ENCODE results near the gene LRGUK.

DNA sequence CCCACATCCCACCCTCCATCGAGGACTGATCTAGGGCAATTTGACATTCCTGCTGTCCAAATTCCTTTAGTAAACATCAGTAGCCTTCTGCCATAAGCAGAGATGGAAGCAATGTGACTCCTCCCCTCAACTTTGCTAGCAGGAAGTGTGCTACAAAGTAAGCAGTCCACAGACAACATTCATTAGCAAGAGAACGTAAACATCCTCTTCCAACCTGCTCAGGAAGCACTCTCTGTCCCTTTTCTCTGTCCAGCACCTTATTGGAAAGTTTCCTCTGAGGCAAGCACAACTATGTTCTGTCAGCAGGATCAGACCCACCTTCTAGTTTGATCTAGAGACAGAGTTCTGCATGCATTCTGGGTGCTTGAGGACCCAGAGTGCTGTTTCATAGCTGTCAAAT is 48.1 kb upstream of the LRGUK start:
- TF ChIP-seq CTCF (IDR thresholded peaks at IDR 0.05) (no peak), POLR2A (IDR thresholded peaks at IDR 0.05) (no peak)
